HepG2 (cell line): ENCODE data around the gene OR6S1. TPM values are rescaled to one million over a fixed set of nuclear protein-coding genes. Genes with fewer than 3 reads are reported as not detected.

ENCODE experiments used
- ETV5 ChIP-seq: IDR thresholded peaks from 2 replicates; pipeline ENCODE4 v1.6.1; 2018; ENCODE audit warnings: missing biosample characterization, missing genetic modification reagents, inconsistent platforms, borderline replicate concordance
- IKZF1 ChIP-seq: fragments of 450-650 bp; IDR thresholded peaks from 2 replicates; pipeline ENCODE4 v1.7.1; 2016
- MEIS1 ChIP-seq: sonication (generic); formaldehyde crosslinking; IDR thresholded peaks from 2 replicates; pipeline ENCODE4 v1.9.0; 2021; ENCODE audit warnings: mild to moderate bottlenecking, missing genetic modification reagents, moderate library complexity, borderline replicate concordance
- NONO ChIP-seq, 2 experiments: fragments of 450-650 bp in 1 of 2; sonication (generic) in 1 of 2; formaldehyde crosslinking in 1 of 2; IDR thresholded peaks in 1 of 2; conservative IDR thresholded peaks in 1 of 2; 2 replicates each; pipeline versions ENCODE4 v1.6.1 to v1.8.0; 2017 to 2022; ENCODE audit warnings: mild to moderate bottlenecking in 1 of 2, missing genetic modification reagents in 1 of 2, moderate library complexity in 1 of 2
- SAP130 ChIP-seq: IDR thresholded peaks from 2 replicates; pipeline ENCODE4 v1.6.1; 2016; ENCODE audit warnings: low read depth
- ZMYM4 ChIP-seq: sonication (generic); formaldehyde crosslinking; IDR thresholded peaks from 2 replicates; pipeline ENCODE4 v1.8.1; 2023; ENCODE audit warnings: mild to moderate bottlenecking, missing genetic modification reagents
- ZNF318 ChIP-seq: sonication (generic); formaldehyde crosslinking; IDR thresholded peaks from 2 replicates; pipeline ENCODE4 v1.4.0; 2020; ENCODE audit warnings: mild to moderate bottlenecking, missing genetic modification reagents
- ZNF841 ChIP-seq: sonication (generic); formaldehyde crosslinking; IDR thresholded peaks from 2 replicates; pipeline ENCODE4 v1.8.1; 2023; ENCODE audit warnings: missing genetic modification reagents, borderline replicate concordance
- polyA plus RNA-seq, 8 experiments: library from polyadenylated mRNA; depleted of rRNA in 3 of 8; stranded (reverse) in 7 of 8; unstranded in 1 of 8; fragments of >200 nt; fragmentation: Illumina TruSeq in 4 of 8; extraction: Trizol in 4 of 8; gene quantifications; 2 replicates each; pipeline versions ENCODE4 v1.2.1 to v1.2.3, GENCODE V29; 2011 to 2016; ENCODE audit warnings: low read depth in 4 of 8, missing spikeins in 1 of 8, mixed read lengths in 1 of 8; ENCODE audit not compliant: insufficient read depth in 1 of 8
- total RNA-seq, 5 experiments: library from RNA; depleted of rRNA; stranded (reverse); fragments of >200 nt; fragmentation: Illumina TruSeq; extraction: Trizol; gene quantifications; 2 replicates each; pipeline ENCODE4 v1.2.3, GENCODE V29; 2016; ENCODE audit warnings: low read depth in 1 of 5
- TF ChIP-seq, protein P1 (sequence below): sonication (generic); formaldehyde crosslinking; IDR thresholded peaks from 2 replicates; pipeline ENCODE4 v1.5.1; 2020; ENCODE audit warnings: missing genetic modification reagents, mild to moderate bottlenecking, borderline replicate concordance
- TF ChIP-seq, protein P2 (sequence below): sonication (generic); formaldehyde crosslinking; IDR thresholded peaks from 2 replicates; pipeline ENCODE4 v1.5.0; 2020; ENCODE audit warnings: missing genetic modification reagents
- TF ChIP-seq, protein P3 (sequence below): sonication (generic); formaldehyde crosslinking; IDR thresholded peaks from 2 replicates; pipeline ENCODE4 v1.5.1; 2020; ENCODE audit warnings: missing genetic modification reagents, mild to moderate bottlenecking, borderline replicate concordance

OR6S1 gene
- total and polyA plus RNA-seq, 2 of the 13 experiments (the other 11 are each of a cell fraction or from before 2014, with no cell fraction given), result 0.09 TPM; not detected in 1

DNA sequence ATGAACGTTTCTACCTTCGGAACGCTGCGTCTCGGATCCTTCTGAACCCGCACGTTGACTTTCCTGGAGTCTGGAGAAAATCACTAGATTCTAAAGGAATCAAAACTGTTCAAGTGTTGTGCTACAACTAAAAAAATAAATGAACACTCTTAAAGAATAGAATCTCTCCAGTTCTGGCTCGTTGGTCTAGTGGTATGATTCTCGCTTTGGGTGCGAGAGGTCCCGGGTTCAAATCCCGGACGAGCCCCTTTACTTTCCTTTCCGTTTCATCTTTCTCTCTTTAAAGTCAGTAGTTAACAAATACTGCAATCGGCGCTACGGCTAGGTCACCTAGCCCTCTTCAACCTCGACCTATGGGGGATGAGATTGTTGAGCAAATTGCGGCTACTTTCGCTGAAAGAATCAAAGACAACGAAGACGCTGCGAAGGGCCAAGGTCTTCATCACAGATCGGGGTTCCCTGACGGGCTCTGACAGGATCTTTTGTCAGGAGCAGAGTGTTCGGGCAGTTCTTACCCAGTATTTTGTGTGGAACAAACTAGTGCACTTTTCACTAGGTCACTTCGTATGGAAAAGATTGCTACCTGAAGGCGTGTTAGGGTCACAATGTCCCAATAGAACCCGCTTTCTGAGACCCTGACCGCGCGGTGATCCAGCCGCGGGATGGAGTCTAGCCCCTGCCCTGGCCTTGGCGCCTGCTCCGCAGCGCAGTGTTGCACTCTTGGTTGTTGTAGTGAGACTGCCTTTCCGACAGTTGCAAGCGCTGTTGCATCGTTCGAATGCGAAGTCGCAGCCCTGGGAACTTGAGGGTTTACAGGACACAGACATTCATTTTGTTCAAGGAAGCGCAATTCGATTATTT is 8.4 kb downstream of the OR6S1 start (continued):
- TF ChIP-seq ZNF318, result no peak
- TF ChIP-seq SAP130 (CRISPR knock-in tag), result peak; percentile 35; the same call in 1 of the 2 replicates
- no peak; the same call in 1 of the 2 replicates for TF ChIP-seq ZMYM4 (CRISPR knock-in tag)
- TF ChIP-seq ZNF841 (CRISPR knock-in tag), result no peak
- TF ChIP-seq, protein P1, sequence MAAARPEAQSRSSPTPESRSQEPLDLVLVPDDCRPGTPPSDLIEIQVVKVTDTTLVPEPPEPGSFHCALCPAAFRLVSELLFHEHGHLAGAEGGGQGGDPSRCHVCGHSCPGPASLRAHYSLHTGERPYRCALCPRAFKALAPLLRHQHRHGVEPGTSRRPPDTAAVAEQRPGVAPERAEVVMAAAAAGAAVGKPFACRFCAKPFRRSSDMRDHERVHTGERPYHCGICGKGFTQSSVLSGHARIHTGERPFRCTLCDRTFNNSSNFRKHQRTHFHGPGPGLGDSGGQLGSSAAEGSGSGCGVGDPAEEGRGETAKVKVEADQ (CRISPR knock-in tag), result 0 out of 2 replicates have a peak, but pooled peaks have one; percentile 42
- TF ChIP-seq IKZF1, result no peak
- peak; percentile 35; the same call in 1 of the 2 replicates for TF ChIP-seq ETV5
- TF ChIP-seq MEIS1 (CRISPR knock-in tag), result 0 out of 2 replicates have a peak, but pooled peaks have one; percentile 22
- no peak for TF ChIP-seq NONO (IDR thresholded peaks at IDR 0.05)
- TF ChIP-seq NONO (CRISPR knock-in tag; conservative IDR thresholded peaks at IDR 0.05), result peak; percentile 80; the same call in 1 of the 2 replicates
- TF ChIP-seq, protein P2, sequence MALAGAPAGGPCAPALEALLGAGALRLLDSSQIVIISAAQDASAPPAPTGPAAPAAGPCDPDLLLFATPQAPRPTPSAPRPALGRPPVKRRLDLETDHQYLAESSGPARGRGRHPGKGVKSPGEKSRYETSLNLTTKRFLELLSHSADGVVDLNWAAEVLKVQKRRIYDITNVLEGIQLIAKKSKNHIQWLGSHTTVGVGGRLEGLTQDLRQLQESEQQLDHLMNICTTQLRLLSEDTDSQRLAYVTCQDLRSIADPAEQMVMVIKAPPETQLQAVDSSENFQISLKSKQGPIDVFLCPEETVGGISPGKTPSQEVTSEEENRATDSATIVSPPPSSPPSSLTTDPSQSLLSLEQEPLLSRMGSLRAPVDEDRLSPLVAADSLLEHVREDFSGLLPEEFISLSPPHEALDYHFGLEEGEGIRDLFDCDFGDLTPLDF (CRISPR knock-in tag), result 0 out of 2 replicates have a peak, but pooled peaks have one; percentile 30
- TF ChIP-seq, protein P3, sequence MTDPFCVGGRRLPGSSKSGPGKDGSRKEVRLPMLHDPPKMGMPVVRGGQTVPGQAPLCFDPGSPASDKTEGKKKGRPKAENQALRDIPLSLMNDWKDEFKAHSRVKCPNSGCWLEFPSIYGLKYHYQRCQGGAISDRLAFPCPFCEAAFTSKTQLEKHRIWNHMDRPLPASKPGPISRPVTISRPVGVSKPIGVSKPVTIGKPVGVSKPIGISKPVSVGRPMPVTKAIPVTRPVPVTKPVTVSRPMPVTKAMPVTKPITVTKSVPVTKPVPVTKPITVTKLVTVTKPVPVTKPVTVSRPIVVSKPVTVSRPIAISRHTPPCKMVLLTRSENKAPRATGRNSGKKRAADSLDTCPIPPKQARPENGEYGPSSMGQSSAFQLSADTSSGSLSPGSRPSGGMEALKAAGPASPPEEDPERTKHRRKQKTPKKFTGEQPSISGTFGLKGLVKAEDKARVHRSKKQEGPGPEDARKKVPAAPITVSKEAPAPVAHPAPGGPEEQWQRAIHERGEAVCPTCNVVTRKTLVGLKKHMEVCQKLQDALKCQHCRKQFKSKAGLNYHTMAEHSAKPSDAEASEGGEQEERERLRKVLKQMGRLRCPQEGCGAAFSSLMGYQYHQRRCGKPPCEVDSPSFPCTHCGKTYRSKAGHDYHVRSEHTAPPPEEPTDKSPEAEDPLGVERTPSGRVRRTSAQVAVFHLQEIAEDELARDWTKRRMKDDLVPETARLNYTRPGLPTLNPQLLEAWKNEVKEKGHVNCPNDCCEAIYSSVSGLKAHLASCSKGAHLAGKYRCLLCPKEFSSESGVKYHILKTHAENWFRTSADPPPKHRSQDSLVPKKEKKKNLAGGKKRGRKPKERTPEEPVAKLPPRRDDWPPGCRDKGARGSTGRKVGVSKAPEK (CRISPR knock-in tag), result no peak; the same call in 1 of the 2 replicates
